Activated naive CD4-positive, alpha-beta T cell treated with anti-CD3 and anti-CD28 coated beads, Interleukin-2, amount 10 ng/mL, durations not matched to agents 7 days and 5 days (primary cell): ENCODE data around the gene GPRC5D.
A peak's percentile ranks its signal among the peaks of the same experiment; 100 is the strongest.

ENCODE experiments used
- CTCF ChIA-PET: fragments of 350-600 bp; sonication (Branson Sonifier 250); formaldehyde crosslinking; loops from one replicate; lab custom pipeline; 2021; ENCODE audit warnings: antibody characterized with exemption; lab: Charles Lee
- DNase-seq: peaks from one replicate; pipeline ENCODE4 v3.0.0-alpha.2; 2020
- H3K27ac Mint-ChIP-seq: one replicate; pipeline ENCODE4 v1.8.0; 2021; ENCODE audit warnings: mild to moderate bottlenecking, moderate library complexity, mixed read lengths
- H3K27me3 Mint-ChIP-seq: one replicate; pipeline ENCODE4 v1.8.0; 2021; ENCODE audit warnings: mild to moderate bottlenecking, mixed read lengths
- H3K36me3 Mint-ChIP-seq: one replicate; pipeline ENCODE4 v1.8.0; 2021; ENCODE audit warnings: mixed read lengths
- H3K4me1 Mint-ChIP-seq: one replicate; pipeline ENCODE4 v1.8.0; 2021; ENCODE audit warnings: mixed read lengths
- H3K4me3 Mint-ChIP-seq: one replicate; pipeline ENCODE4 v1.8.0; 2021; ENCODE audit warnings: mild to moderate bottlenecking, moderate library complexity, mixed read lengths
- H3K9me3 Mint-ChIP-seq: one replicate; pipeline ENCODE4 v1.8.0; 2021; ENCODE audit warnings: mixed read lengths

GPRC5D gene

DNA sequence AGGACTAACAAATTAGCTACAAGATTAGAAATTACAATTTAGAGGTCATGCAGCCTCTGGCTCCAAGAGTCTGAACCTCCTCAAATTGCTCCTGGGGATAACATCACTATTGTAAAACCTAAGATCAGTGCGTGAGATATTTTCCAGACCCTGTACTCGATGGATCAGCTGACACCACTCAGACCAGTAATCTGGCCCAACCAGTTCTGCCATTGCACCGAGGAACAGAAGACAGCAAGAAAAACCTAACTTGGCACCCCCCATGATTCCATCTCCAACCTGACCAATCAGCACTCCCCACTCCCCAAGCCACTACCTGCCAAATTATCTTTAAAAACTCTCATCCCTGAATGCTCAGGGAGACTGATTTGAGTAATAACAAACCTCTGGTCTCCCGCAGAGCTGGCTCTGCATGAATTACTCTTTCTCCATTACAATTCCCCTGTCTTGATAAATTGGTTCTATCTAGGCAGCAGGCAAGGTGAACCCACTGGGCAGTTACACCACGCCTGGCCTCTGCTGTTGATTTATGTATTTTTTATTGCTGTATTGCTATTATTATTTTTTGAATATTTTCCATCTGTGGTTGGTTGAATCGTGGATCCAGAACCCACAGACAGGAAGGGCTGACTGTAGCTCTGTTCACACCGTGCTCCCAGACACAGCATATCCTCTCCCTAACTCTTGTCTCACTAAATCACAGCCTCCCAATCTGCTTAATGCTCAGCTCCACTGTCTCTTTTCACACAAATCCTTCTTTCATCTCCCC, 38.9 kb upstream of the GPRC5D start:
- H3K27me3 Mint-ChIP-seq, result no peaks in the 10 kb centered on the region
- H3K9me3 Mint-ChIP-seq, result no peaks in the 10 kb centered on the region
- peaks cover 13% of the 10 kb centered on the region for H3K4me1 Mint-ChIP-seq
- no peak for DNase-seq
- H3K27ac Mint-ChIP-seq, result no peak overlapping the region
- peaks cover 3% of the 10 kb centered on the region for H3K36me3 Mint-ChIP-seq
- H3K4me3 Mint-ChIP-seq, result no peak overlapping the region
- CTCF ChIA-PET, result interaction anchor here (1.2 kb wide), 1 partner anchor 77 kb away, joined by 4 read pairs; no protein-coding TSS in a partner anchor

DNA sequence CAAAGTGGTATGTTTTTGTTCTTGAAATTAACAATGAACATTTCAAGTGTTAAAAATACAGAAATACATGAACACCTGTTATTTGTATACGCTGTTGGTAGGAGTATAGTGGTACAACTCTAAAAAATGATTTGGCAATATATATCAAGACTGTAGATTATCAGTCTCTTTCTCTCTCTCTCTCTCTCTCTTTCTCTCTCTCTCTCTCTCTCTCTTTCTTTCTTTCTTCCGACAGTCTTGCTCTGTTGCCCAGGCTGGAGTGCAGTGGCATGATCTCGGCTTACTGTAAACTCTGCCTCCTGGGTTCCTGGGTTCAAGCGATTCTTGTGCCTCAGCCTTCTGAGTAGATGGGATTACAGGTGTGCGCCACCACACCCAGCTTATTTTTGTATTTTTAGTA, 35.5 kb upstream of the GPRC5D start:
- CTCF ChIA-PET, result interaction anchor here (1.6 to 2.6 kb wide), 3 partner anchors 10 to 221 kb away, joined by 3 to 13 read pairs (median 4); no protein-coding TSS in a partner anchor
- Mint-ChIP-seq H3K4me3 (no peak overlapping the region), H3K9me3 (no peaks in the 10 kb centered on the region), H3K36me3 (peaks cover 3% of the 10 kb centered on the region), H3K27me3 (no peaks in the 10 kb centered on the region), H3K4me1 (peaks cover under 1% of the 10 kb centered on the region), H3K27ac (no peak overlapping the region)
- DNase-seq, result no peak

- Mint-ChIP-seq H3K36me3 (peaks cover 3% of the 10 kb centered on the region), H3K4me1 (no peaks in the 10 kb centered on the region), H3K27me3 (no peaks in the 10 kb centered on the region), H3K27ac (no peak overlapping the region), H3K9me3 (no peaks in the 10 kb centered on the region), H3K4me3 (no peak overlapping the region)
- DNase-seq, result no peak
- CTCF ChIA-PET, result interaction anchor here (0.5 to 2.6 kb wide), 9 partner anchors 10 to 865 kb away, joined by 3 to 13 read pairs (median 4); no protein-coding TSS in a partner anchor
Observed at GRCh38 chr12:12986775-12987331, 34.9 kb upstream of the GPRC5D start.

GRCh38 chr12:12985817-12986408, 33.9 kb upstream of the GPRC5D start:
- DNase-seq, result peak; percentile 34
- CTCF ChIA-PET, result interaction anchor here (0.6 to 2.6 kb wide), 13 partner anchors 9 to 270 kb away, joined by 3 to 21 read pairs (median 6); no protein-coding TSS in a partner anchor
- Mint-ChIP-seq H3K27me3 (no peaks in the 10 kb centered on the region), H3K4me3 (no peak overlapping the region), H3K36me3 (peaks cover 3% of the 10 kb centered on the region), H3K27ac (no peak overlapping the region), H3K4me1 (no peaks in the 10 kb centered on the region), H3K9me3 (no peaks in the 10 kb centered on the region)

GRCh38 chr12:12984149-12984548, 32.2 kb upstream of the GPRC5D start:
- CTCF ChIA-PET, result interaction anchor here (0.7 to 3.4 kb wide), 5 partner anchors 64 to 228 kb away, joined by 3 to 18 read pairs (median 4); no protein-coding TSS in a partner anchor

DNA sequence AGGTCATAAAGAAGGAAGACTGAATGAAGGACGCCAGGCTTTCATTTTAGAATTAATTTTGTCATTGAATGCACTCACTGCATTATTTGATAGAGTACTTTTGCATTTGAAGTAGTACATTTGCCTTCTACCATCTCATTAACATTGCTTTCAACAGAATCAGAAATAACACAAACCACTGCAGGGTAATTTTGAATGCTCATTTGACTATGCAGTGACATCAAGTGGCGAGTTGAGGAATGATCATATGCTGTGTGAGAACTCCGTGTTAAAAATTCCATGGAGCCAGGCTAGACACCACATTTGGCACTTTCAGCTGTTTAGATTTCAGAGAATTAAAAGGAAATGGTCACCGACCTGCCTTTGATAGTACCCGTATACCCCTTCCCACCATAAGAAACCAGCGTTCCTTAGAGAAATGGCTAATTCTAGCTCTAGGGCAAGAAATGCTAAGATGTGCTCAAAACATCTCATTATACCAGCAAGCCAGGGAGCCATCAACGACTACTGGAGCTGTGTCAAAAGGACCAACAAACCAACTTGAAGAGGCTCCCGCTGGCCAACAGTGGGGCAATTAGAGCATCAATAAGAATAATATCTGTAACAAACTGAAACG, 31.6 kb upstream of the GPRC5D start:
- DNase-seq, result peak; percentile 39
- Mint-ChIP-seq H3K36me3 (peaks cover 3% of the 10 kb centered on the region), H3K27me3 (no peaks in the 10 kb centered on the region), H3K4me3 (no peak overlapping the region), H3K27ac (no peak overlapping the region), H3K9me3 (no peaks in the 10 kb centered on the region), H3K4me1 (no peaks in the 10 kb centered on the region)
- CTCF ChIA-PET, result interaction anchor here (0.7 to 3.4 kb wide), 7 partner anchors 63 to 229 kb away, joined by 3 to 18 read pairs (median 4); no protein-coding TSS in a partner anchor

More at GRCh38 chr12:12984149-12984548, 32.2 kb upstream of the GPRC5D start:
- H3K27ac Mint-ChIP-seq, result no peak overlapping the region
- no peaks in the 10 kb centered on the region for H3K4me1 Mint-ChIP-seq
- H3K4me3 Mint-ChIP-seq, result no peak overlapping the region
- H3K27me3 Mint-ChIP-seq, result no peaks in the 10 kb centered on the region
- H3K9me3 Mint-ChIP-seq, result no peaks in the 10 kb centered on the region
- H3K36me3 Mint-ChIP-seq, result peaks cover 3% of the 10 kb centered on the region
- no peak for DNase-seq

DNA sequence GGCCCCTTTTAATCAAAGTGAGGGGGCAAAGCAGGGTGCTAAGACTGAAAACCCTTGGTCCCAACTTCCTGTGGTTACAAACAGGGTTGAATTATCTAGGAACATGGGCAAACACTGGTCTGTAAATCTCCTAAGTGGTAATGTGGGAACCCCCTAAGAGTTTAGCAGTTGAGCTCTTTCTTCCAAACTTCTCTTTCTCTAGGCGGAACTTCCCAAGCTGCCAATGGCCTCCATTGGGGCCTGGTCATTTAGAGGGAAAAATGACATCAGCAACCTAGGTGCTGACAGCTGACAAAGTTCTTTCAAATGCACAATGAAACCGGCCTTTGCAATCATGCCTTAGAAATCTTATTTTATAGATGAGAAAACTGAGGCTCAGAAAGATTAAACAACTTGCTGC, 30.4 kb upstream of the GPRC5D start:
- H3K36me3 Mint-ChIP-seq, result peaks cover 2% of the 10 kb centered on the region
- H3K4me1 Mint-ChIP-seq, result no peaks in the 10 kb centered on the region
- H3K4me3 Mint-ChIP-seq, result no peak overlapping the region
- no peaks in the 10 kb centered on the region for H3K27me3 Mint-ChIP-seq
- CTCF ChIA-PET, result interaction anchor here (0.8 to 3.4 kb wide), 7 partner anchors 8 to 230 kb away, joined by 3 to 18 read pairs (median 3); no protein-coding TSS in a partner anchor
- DNase-seq, result no peak
- no peak overlapping the region for H3K27ac Mint-ChIP-seq
- no peaks in the 10 kb centered on the region for H3K9me3 Mint-ChIP-seq

GRCh38 chr12:12979731-12980259, 27.8 kb upstream of the GPRC5D start:
- Mint-ChIP-seq H3K4me3 (no peak overlapping the region), H3K9me3 (no peaks in the 10 kb centered on the region), H3K27ac (no peak overlapping the region), H3K4me1 (no peaks in the 10 kb centered on the region), H3K36me3 (peaks cover 2% of the 10 kb centered on the region), H3K27me3 (no peaks in the 10 kb centered on the region)
- CTCF ChIA-PET, result no interaction called here
- DNase-seq, result no peak

DNA sequence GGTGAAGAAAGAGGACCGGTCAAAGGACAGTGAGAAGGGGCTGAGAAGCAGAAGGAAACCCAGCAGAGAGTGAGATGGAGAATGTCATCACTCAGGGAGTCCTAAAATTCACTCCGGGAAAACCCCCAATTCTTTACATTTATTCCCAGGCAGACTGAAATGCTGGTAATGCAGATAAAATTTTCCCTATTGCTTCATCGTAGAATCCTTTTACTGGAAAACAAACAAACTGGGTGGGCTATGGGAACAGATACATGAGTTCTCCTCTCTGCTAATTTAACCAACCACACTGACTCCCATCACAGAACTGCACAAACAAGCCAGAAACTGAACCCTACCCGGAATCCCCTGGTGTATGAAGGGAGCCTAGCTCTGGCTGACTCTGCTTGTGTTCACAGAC, 27.2 kb upstream of the GPRC5D start:
- Mint-ChIP-seq H3K9me3 (no peaks in the 10 kb centered on the region), H3K36me3 (peaks cover 9% of the 10 kb centered on the region), H3K27me3 (no peaks in the 10 kb centered on the region), H3K4me1 (no peaks in the 10 kb centered on the region), H3K4me3 (no peak overlapping the region), H3K27ac (no peak overlapping the region)
- CTCF ChIA-PET, result no interaction called here
- DNase-seq, result no peak

DNA sequence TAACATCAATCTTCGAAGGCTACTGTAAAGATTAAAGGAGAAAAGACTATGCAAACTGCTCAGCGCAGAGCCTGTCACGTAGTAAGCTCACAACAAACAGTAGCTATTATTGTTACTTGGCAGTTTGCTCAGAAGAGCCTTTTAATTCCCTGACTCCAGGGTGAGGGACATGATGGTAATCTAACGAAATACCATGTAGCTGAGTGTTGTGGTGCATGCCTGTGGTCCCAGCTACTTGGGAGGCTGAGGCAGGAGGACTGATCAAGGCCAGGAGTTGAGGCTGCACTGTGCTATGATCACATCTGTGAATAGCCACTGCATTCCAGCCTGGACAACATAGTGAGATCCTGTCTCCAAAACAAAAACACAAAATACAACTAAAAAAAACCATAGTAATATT, 25.3 kb upstream of the GPRC5D start:
- H3K36me3 Mint-ChIP-seq, result peaks cover 26% of the 10 kb centered on the region
- H3K9me3 Mint-ChIP-seq, result peaks cover 10% of the 10 kb centered on the region
- no peak overlapping the region for H3K27ac Mint-ChIP-seq
- no peaks in the 10 kb centered on the region for H3K4me1 Mint-ChIP-seq
- DNase-seq, result no peak
- H3K4me3 Mint-ChIP-seq, result no peak overlapping the region
- H3K27me3 Mint-ChIP-seq, result no peaks in the 10 kb centered on the region
- CTCF ChIA-PET, result interaction anchor here (0.8 to 2.0 kb wide), 3 partner anchors 9 to 235 kb away, joined by 3 to 13 read pairs (median 13); no protein-coding TSS in a partner anchor

GRCh38 chr12:12976366-12976765, 24.4 kb upstream of the GPRC5D start:
- Mint-ChIP-seq H3K4me3 (no peak overlapping the region), H3K9me3 (peaks cover 10% of the 10 kb centered on the region), H3K4me1 (no peaks in the 10 kb centered on the region), H3K36me3 (peaks cover 30% of the 10 kb centered on the region), H3K27ac (no peak overlapping the region), H3K27me3 (no peaks in the 10 kb centered on the region)
- CTCF ChIA-PET, result interaction anchor here (0.7 to 2.0 kb wide), 7 partner anchors 10 to 184 kb away, joined by 3 to 13 read pairs (median 4); no protein-coding TSS in a partner anchor
- DNase-seq, result no peak

DNA sequence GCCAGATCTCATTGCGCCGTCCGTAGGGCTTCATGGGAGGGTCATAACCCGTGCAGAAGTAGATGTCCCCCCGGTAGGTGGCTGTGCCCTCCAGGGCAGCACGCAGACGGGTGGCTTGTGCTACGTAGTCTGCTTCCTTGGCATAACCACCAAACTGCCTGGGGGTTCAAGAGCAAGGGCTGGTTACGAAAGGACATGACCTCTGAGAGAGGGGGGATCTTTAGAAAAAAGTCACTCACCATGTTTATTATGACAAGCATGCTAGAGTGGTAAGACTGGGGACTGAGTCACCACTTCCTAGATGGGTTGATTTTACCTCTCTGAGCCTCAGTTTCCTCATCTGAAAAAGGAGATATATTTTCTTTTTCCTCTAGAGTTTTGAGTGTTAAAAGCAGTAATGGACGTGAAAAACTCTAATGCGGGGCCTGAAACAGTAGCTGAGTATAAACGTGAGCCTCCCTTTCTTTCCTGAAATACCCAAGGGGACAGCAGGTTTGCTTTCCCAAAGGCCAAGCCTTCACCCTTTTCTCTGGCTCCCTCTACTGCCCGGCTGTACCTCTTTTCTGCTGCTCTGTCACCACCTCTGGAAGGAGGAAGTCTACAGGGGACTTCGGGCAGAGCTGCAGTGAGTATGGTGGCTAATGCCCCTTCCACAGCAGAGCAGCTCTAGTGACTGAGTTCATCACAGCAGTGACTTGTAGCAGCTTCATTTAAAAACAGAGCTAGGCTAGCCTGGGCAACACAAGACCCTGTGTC, 23.5 kb upstream of the GPRC5D start:
- no peak overlapping the region for H3K4me3 Mint-ChIP-seq
- no peak overlapping the region for H3K27ac Mint-ChIP-seq
- peaks cover 31% of the 10 kb centered on the region for H3K36me3 Mint-ChIP-seq
- H3K9me3 Mint-ChIP-seq, result peaks cover 10% of the 10 kb centered on the region
- H3K4me1 Mint-ChIP-seq, result no peaks in the 10 kb centered on the region
- DNase-seq, result peak; percentile 36
- CTCF ChIA-PET, result interaction anchor here (0.7 to 2.2 kb wide), 10 partner anchors 11 to 187 kb away, joined by 3 to 13 read pairs (median 4); partner anchors contain the start of gene FAM234B
- no peaks in the 10 kb centered on the region for H3K27me3 Mint-ChIP-seq

GRCh38 chr12:12974211-12974610, 22.2 kb upstream of the GPRC5D start:
- H3K9me3 Mint-ChIP-seq, result peaks cover 10% of the 10 kb centered on the region
- no peaks in the 10 kb centered on the region for H3K4me1 Mint-ChIP-seq
- no peaks in the 10 kb centered on the region for H3K27me3 Mint-ChIP-seq
- no peak overlapping the region for H3K4me3 Mint-ChIP-seq
- DNase-seq, result no peak
- no peak overlapping the region for H3K27ac Mint-ChIP-seq
- CTCF ChIA-PET, result interaction anchor here (1.3 to 2.2 kb wide), 5 partner anchors 8 to 186 kb away, joined by 3 to 10 read pairs (median 6); no protein-coding TSS in a partner anchor
- H3K36me3 Mint-ChIP-seq, result peaks cover 31% of the 10 kb centered on the region
